NCI-H446 treated with DMSO at 0.1 percent for 48 hours (cell line): ENCODE measurements around the gene SLC38A6.
"Not testable (repeated sequence)": the region's sequence is repeated elsewhere in the genome, so short reads cannot be mapped to it uniquely, and the experiment has no call there.

ENCODE experiments used
- DNase-seq: peaks from one replicate; lab custom pipeline; 2025; lab: John Stamatoyannopoulos, UW

SLC38A6 gene

GRCh38 chr14:61051051-61051450, 70.0 kb downstream of the SLC38A6 start:
- DNase-seq, result no peak

- DNase-seq, result no peak
These were observed 70.6 kb downstream of the SLC38A6 start for GRCh38 chr14:61051621-61052020.

GRCh38 chr14:61063461-61063860, 82.4 kb downstream of the SLC38A6 start:
- DNase-seq, result no peak

DNA sequence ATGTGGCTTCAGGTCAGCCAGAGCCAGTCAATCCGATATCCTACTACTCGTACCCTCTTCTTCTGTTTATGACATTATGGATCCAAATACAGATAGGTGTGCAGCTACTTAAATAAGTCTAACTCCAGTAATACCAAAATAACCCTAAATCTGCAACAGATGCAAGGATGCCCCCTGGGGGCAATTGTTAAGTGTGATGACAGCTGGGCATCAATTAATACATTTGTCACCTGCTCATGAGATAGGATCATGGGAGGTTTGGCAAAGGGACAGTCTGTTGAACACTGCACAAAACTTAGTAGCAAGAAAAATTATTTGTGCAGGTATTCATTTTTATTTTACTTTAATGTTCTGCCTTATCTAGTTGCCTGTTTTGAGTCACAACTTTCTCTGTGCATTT, 83.2 kb downstream of the SLC38A6 start:
- DNase-seq, result no peak

GRCh38 chr14:61064856-61065255, 83.8 kb downstream of the SLC38A6 start:
- DNase-seq, result no peak

GRCh38 chr14:61065656-61066055, 84.6 kb downstream of the SLC38A6 start:
- no peak for DNase-seq

- not testable (repeated sequence) for DNase-seq
These were observed 91.4 kb downstream of the SLC38A6 start for GRCh38 chr14:61072442-61072841.

- no peak for DNase-seq
These were observed 93.8 kb downstream of the SLC38A6 start for GRCh38 chr14:61074852-61075251.

- DNase-seq, result no peak
These were observed 95.5 kb downstream of the SLC38A6 start for GRCh38 chr14:61076556-61076955.

GRCh38 chr14:61077437-61077836, 96.4 kb downstream of the SLC38A6 start:
- DNase-seq, result no peak

GRCh38 chr14:61077951-61078720, 97.1 kb downstream of the SLC38A6 start:
- DNase-seq, result peak; percentile 14

GRCh38 chr14:61080591-61081010, 99.6 kb downstream of the SLC38A6 start:
- DNase-seq, result no peak

DNA sequence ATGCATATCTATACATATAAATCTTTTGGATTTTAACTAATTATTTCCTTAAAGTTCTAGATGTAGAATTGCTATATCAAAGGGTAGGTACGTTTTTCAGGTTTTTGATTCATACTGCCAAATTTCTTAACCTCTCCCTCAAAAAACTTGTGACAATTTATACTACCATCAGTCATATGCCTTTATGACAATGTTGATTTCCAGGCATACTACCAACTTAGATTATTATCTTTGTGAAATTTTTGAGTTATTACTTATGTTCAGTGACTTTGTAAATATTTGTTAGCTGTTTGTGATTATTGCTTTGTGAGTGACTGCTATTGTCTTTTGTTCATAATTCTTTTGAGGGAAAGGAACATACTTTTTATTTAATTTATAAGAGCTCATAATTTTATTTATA, 107.0 kb downstream of the SLC38A6 start:
- no peak for DNase-seq

DNA sequence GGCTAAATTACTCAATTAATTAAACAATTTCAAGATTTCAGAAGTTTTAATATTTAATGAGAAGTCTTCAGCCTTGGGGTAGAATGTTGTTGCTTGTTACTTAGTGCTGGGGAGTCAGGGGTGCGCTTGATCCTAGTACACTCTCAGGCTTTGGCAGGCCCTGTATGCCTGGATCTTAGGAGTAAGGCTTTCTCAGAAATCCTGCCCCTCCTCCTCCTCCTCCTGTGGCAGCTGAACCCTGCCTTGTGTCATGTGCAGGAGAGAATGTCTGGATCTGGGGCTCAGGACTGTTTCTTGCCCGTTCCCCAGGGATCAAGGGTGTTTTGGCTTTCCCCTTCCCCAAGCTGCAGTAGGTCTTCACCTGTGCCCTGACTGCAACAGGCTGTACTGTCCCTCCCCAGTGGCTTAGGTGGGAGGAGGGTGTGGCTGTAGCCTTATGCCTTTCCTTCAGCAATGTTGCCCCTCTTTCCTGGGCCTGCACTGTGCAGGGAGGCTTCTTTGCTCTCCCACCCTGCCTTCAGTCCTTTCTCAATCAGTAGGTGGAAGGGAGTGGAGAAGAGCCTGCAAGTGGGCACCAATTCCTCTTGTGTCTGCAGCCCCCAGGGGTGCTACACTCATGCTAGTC, 108.2 kb downstream of the SLC38A6 start:
- DNase-seq, result no peak

DNA sequence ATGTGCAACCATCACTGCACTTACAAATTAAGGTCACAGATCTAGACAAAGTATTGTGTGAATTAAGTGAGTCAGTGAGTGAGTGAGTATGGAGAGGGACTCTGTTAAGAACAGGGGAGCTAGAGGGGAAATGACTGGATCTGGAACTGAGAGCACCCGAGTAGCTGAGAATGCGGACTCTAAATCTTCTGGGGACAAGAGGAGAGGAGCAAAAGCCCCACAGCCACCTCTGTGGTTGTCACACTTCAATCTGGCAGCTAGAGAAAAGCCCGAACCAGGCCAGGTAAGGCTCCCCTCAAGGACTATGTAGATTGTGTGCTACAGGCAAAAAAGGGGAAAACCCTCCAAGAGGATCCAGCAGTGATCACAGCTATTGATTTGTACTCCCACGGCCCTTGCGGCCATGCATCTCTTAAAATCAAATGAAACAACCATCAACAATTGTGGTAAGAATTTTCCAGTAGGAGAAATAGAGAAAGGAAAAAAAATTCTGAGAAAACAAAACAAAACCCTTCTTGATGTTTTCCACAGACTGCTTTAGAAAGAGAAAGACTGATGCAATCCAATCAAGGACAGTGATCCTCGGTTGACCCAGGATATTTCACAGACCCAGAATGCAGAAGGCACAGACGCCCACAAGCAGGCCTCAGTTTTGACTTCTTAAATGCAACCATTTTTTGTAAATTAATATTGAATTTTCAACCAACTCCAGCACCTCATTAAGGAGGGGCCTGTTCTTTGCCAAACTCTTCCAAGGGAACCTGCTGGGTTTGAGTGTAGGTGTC, 109.6 kb downstream of the SLC38A6 start:
- DNase-seq, result no peak

GRCh38 chr14:61091657-61092273, 110.7 kb downstream of the SLC38A6 start:
- DNase-seq, result no peak

DNA sequence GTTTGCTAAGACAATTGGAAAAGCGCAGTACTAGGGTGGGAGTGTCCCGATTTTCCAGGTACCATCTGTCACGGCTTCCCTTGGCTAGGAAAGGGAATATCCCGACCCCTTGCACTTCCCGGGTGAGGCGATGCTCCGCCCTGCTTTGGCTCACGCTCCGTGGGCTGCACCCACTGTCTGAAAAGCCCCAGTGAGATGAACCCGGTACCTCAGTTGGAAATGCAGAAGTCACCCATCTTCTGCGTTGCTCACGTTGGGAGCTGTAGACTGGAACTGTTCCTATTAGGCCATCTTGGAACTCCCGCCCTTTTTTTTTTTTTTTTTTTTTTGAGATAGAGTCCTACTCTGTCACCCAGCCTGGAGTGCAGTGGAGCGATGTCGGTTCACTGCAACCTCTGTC, 117.1 kb downstream of the SLC38A6 start:
- DNase-seq, result not testable (repeated sequence)

- no peak for DNase-seq
These were observed 117.7 kb downstream of the SLC38A6 start for GRCh38 chr14:61098721-61099120.

- DNase-seq, result no peak
These were observed 118.3 kb downstream of the SLC38A6 start for GRCh38 chr14:61099216-61099835.

GRCh38 chr14:61101803-61102548, 120.9 kb downstream of the SLC38A6 start:
- DNase-seq, result no peak
